Thoracic aorta (tissue), 2 donors: ENCODE data around the gene YWHAG. TPM values are rescaled to one million over a fixed set of nuclear protein-coding genes. Genes with fewer than 3 reads are reported as not detected.
A peak's percentile ranks its signal among the peaks of the same experiment; 100 is the strongest.

Experiments used
- ATAC-seq: fragments of 150-250 bp; one replicate; pipeline ENCODE4 v1.8.0; 2017; ENCODE audit warnings: low read depth; ENCODE audit not compliant: insufficient number of reproducible peaks, low FRiP score
- DNase-seq: peaks from one replicate; pipeline ENCODE4 v3.0.0-alpha.2; 2020; ENCODE audit warnings: low spot score
- H3K27ac ChIP-seq, 2 donors: fragments of 200-600 bp; sonication (generic); 1 replicate in 1 of 2; 2 replicates in 1 of 2; pipeline ENCODE4 v1.5.1; 2016; ENCODE audit warnings: mild to moderate bottlenecking in 2 of 2, moderate library complexity in 2 of 2
- H3K27me3 ChIP-seq: fragments of 200-600 bp; sonication (generic); replicated peaks from 2 replicates; pipeline ENCODE4 v1.6.0; 2016; ENCODE audit warnings: mild to moderate bottlenecking; ENCODE audit not compliant: insufficient read depth
- H3K36me3 ChIP-seq: fragments of 200-600 bp; sonication (generic); one replicate; pipeline ENCODE4 v1.5.1; 2016
- H3K4me1 ChIP-seq, 2 donors: fragments of 200-600 bp; sonication (generic); 1 replicate in 1 of 2; 2 replicates in 1 of 2; pipeline versions ENCODE4 v1.5.1 to v1.6.0; 2016; ENCODE audit warnings: low read depth in 2 of 2, mild to moderate bottlenecking in 1 of 2; ENCODE audit not compliant: control insufficient read depth in 1 of 2
- H3K4me3 ChIP-seq: fragments of 200-600 bp; sonication (generic); 2 replicates; pipeline ENCODE4 v1.5.1; 2016; ENCODE audit warnings: mild to moderate bottlenecking
- H3K9me3 ChIP-seq: fragments of 200-600 bp; sonication (generic); 2 replicates; pipeline ENCODE4 v1.5.1; 2016
- total RNA-seq, 2 donors: library from RNA; depleted of rRNA; stranded (reverse); fragments of >200 nt; gene quantifications; one replicate each; pipeline versions ENCODE4 v1.1.0 to v1.2.3, GENCODE V29; 2016
- TF ChIP-seq, protein P1 (sequence below): fragments of 200-600 bp; sonication (generic); IDR thresholded peaks from one replicate; pipeline ENCODE4 v1.5.1; 2019; ENCODE audit warnings: antibody characterized with exemption

The YWHAG gene
- total RNA-seq, 2 donors from 2014 or later, result 63.2 to 129 TPM

DNA sequence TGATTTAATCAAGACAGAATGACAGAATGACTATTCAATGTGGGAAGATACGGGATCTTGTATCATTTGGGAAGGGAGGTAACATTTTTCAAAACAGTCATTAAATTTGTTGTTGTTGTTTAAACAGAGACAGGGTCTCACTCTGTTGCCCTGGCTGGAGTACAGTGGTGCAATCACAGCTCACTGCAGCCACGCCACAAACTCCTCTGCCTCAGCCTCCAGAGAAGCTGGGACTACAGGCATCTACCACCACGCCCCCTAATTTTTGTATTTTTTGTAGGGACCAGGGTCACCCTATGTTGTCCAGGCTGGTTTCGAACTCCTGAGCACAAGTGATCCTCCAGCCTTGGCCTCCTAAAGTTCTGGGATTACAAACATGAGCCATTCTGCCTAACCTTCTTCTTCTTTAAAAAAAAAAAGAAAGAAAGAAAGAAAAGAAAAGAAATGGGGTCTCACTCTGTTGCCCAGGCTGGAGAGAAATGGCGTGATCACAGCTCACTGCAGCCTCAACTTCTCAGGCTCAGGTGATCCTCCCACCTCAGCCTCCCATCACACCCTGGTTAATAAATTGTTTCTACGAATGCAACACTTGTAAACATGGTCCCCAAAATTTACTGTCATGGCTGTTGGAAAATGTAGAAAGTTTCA lies 24.3 kb downstream of the YWHAG start:
- no peak for DNase-seq
- Histone ChIP-seq H3K27ac (peak overlapping the region; percentile 32 to 61), H3K4me1 (peaks cover 41 to 75% of the 10 kb centered on the region in 2 donors), H3K27me3 (no peaks in the 10 kb centered on the region), H3K4me3 (no peak overlapping the region), H3K36me3 (peaks cover 4% of the 10 kb centered on the region), H3K9me3 (no peaks in the 10 kb centered on the region)
- TF ChIP-seq, protein P1, sequence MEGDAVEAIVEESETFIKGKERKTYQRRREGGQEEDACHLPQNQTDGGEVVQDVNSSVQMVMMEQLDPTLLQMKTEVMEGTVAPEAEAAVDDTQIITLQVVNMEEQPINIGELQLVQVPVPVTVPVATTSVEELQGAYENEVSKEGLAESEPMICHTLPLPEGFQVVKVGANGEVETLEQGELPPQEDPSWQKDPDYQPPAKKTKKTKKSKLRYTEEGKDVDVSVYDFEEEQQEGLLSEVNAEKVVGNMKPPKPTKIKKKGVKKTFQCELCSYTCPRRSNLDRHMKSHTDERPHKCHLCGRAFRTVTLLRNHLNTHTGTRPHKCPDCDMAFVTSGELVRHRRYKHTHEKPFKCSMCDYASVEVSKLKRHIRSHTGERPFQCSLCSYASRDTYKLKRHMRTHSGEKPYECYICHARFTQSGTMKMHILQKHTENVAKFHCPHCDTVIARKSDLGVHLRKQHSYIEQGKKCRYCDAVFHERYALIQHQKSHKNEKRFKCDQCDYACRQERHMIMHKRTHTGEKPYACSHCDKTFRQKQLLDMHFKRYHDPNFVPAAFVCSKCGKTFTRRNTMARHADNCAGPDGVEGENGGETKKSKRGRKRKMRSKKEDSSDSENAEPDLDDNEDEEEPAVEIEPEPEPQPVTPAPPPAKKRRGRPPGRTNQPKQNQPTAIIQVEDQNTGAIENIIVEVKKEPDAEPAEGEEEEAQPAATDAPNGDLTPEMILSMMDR, result no peak
- ATAC-seq, result no peak

DNA sequence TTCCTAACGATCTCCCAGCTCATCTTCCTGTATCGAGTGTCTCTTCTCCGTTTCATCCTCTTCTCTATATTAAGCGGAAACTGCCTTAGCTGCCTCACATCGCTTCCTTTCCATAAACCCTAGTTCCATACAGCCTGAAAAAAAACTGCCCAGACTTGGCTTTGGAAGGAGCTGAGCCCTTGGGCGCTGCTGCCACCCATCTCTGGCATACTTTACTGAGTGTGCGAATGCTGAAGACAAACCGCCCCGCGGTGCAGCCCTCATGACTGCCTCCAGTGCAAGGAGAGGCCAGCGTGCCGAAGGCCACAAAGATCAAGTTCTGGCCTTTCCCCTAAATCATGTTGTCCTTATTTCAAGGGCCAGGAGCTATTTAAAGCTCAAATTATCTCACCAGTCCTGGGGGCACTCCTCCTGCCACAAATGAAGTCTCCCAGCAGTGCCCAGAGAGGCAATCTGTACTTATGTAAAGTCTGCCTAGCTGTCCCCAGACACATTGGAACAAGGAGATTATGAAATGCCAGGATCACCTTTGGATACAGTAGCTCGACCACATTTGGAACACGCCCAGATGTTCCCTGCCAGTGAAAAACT lies 25.2 kb downstream of the YWHAG start:
- DNase-seq (no peak), ATAC-seq (no peak)
- Histone ChIP-seq H3K27ac (peak overlapping the region; percentile 60 to 61), H3K36me3 (peaks cover 11% of the 10 kb centered on the region), H3K4me3 (peak overlapping the region; percentile 9), H3K4me1 (peaks cover 36 to 68% of the 10 kb centered on the region in 2 donors), H3K27me3 (no peaks in the 10 kb centered on the region), H3K9me3 (no peaks in the 10 kb centered on the region)
- TF ChIP-seq, protein P1, result no peak

DNA sequence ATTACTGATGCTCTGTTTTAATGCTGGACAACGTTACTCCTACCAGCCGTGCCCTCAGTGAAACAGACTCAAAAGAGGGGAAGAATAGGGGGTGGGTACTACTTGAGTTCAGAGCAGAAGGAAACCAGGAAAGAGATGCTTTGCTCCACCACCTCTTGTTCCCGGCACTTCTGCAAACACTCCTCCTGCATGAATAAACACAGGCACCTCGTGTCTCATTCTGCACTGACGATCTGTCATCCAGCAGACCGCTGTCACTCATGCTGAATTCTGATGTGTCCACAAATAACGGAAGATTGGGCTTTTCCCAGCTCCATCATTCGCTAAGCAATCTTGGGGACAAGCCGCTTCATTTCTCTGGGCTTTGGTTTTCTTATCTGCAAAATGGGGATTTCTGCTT lies 26.7 kb downstream of the YWHAG start:
- TF ChIP-seq, protein P1, result no peak
- no peak for ATAC-seq
- H3K4me1 ChIP-seq, result peaks cover 28 to 56% of the 10 kb centered on the region in 2 donors

GRCh38 chr7:76330673-76331072 lies 28.1 kb downstream of the YWHAG start:
- Histone ChIP-seq H3K36me3 (peaks cover 17% of the 10 kb centered on the region), H3K27me3 (no peaks in the 10 kb centered on the region), H3K4me1 (peaks cover 24 to 62% of the 10 kb centered on the region in 2 donors), H3K9me3 (no peaks in the 10 kb centered on the region), H3K4me3 (no peak overlapping the region), H3K27ac (no peak overlapping the region)
- TF ChIP-seq, protein P1, result no peak
- DNase-seq (no peak), ATAC-seq (no peak)

More for the DNA sequence above, 26.7 kb downstream of the YWHAG start:
- Histone ChIP-seq H3K9me3 (no peaks in the 10 kb centered on the region), H3K4me3 (no peak overlapping the region), H3K27ac (no peak overlapping the region), H3K36me3 (peaks cover 17% of the 10 kb centered on the region), H3K27me3 (no peaks in the 10 kb centered on the region)
- DNase-seq, result no peak

DNA sequence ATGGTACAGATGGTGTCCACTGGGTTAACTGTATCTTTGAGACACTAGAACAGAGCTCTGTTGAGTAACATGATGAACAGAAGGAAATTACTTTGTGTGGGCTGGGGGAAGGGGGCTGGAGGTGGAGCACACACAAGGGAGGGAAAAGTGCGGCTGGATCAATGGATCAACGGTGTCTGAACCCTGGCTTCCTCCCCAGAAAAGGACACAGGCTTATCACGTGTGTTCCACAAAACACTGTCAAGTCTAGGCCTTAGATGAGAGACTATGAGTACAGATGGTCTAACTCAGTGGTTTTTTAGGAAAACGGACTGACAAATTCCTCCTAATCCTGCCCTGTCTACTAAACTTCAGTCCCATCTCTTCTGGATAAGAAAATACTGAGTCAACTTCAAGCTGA lies 28.5 kb downstream of the YWHAG start:
- Histone ChIP-seq H3K36me3 (peaks cover 17% of the 10 kb centered on the region), H3K4me1 (peaks cover 28 to 63% of the 10 kb centered on the region in 2 donors)
- DNase-seq, result no peak

More for the DNA sequence above, 28.5 kb downstream of the YWHAG start:
- Histone ChIP-seq H3K27ac (no peak overlapping the region), H3K9me3 (no peaks in the 10 kb centered on the region), H3K27me3 (no peaks in the 10 kb centered on the region), H3K4me3 (no peak overlapping the region)
- TF ChIP-seq, protein P1, result no peak
- ATAC-seq, result no peak
